ENCODE measurements around the gene RPS21. TPM values are rescaled to one million over a fixed set of nuclear protein-coding genes. Genes with fewer than 3 reads are reported as not detected.

Gene RPS21
- total and polyA plus RNA-seq, 10 of the 15 experiments (the other 5 are each of a cell fraction or from before 2014, with no cell fraction given) = 1,474 to 4,987 (median 2,439) TPM

GRCh38 chr20:62417981-62418708, 31.2 kb downstream of the RPS21 start:
- TF ChIP-seq POLR2AphosphoS2 (IDR thresholded peaks at IDR 0.05; ENCODE audit: low read depth, low read length) (no peak), ZNF24 (IDR thresholded peaks at IDR 0.05) (no peak), NKRF (conservative IDR thresholded peaks at IDR 0.05) (no peak), ZZZ3 (IDR thresholded peaks at IDR 0.05; ENCODE audit: control insufficient read depth, insufficient read length, low read depth) (no peak), HDAC2 (IDR thresholded peaks at IDR 0.05) (no peak)
- no peak for DNase-seq (ENCODE audit: low read depth, low spot score)
- RAD21 ChIA-PET (ENCODE audit: unreplicated experiment) = no interaction called here
- 46% methylated on average over 25 of the region's 25 CpGs for WGBS (ENCODE audit: insufficient coverage, insufficient replicate concordance, low lambda C conversion rate, missing lambda C conversion rate)
- no peaks in the 10 kb centered on the region for H3K4me1 ChIP-seq (ENCODE audit: control insufficient read depth, insufficient read depth, low read length)
- CTCF ChIA-PET = interaction anchor here (1.0 kb wide), 1 partner anchor 199 kb away, joined by 3 read pairs; no protein-coding TSS in a partner anchor
- SMC1A ChIA-PET (ENCODE audit: uncharacterized antibody, unreplicated experiment) = no interaction called here
- no peak overlapping the region for H3K27ac ChIP-seq (ENCODE audit: control insufficient read depth, insufficient read depth)
- H3K27me3 ChIP-seq (replicated peaks in 1 of 2; ENCODE audit: control insufficient read depth in 2 of 2, insufficient read depth in 2 of 2, low read length in 1 of 2) = no peaks in the 10 kb centered on the region; a peak in 1 of 4 replicates
- no TSS peak for BruUV-seq (replicated peaks)
- in situ Hi-C loops (cut with MboI) = no loop called here
- no peak overlapping the region for H2AFZ ChIP-seq (ENCODE audit: control insufficient read depth, low read depth, low read length)
- POLR2A ChIA-PET = no interaction called here
- no peaks in the 10 kb centered on the region for H3K79me2 ChIP-seq (ENCODE audit: control insufficient read depth, insufficient read depth, low read length)
- no peak for ATAC-seq
- no peaks in the 10 kb centered on the region for H3K36me3 ChIP-seq (ENCODE audit: control insufficient read depth in 2 of 2, insufficient read depth in 2 of 2, low read length in 1 of 2)
- H3K9ac ChIP-seq (ENCODE audit: control insufficient read depth, insufficient read depth, low read length) = no peak overlapping the region
- H3K4me3 ChIP-seq = no peak overlapping the region
- H3K4me2 ChIP-seq (ENCODE audit: control insufficient read depth, insufficient read depth) = no peak overlapping the region
- intact Hi-C loops (cut with micrococcal nuclease; ENCODE audit: unreplicated experiment) = no loop called here
- H3K9me3 ChIP-seq (replicated peaks; ENCODE audit: control insufficient read depth, insufficient read depth, low read length) = no peaks in the 10 kb centered on the region
- no peak for FAIRE-seq
- no peaks in the 10 kb centered on the region for H4K20me1 ChIP-seq (ENCODE audit: control insufficient read depth, insufficient read depth)
